NCI-H510A treated with DMSO at 0.1 percent for 48 hours (cell line): ENCODE data around the gene LPIN2.
"Not testable (repeated sequence)": the region's sequence is repeated elsewhere in the genome, so short reads cannot be mapped to it uniquely, and the experiment has no call there.

Experiments
- DNase-seq: peaks from one replicate; lab custom pipeline; 2025; lab: John Stamatoyannopoulos, UW

LPIN2 gene

GRCh38 chr18:3013024-3013804 lies at the start of gene LPIN2:
Gene LPIN2, minus strand, starts transcription at chr18:3013144. Its CDS starts 52,304 bp downstream, at chr18:2960840.
- DNase-seq, result peak; percentile 89

- no peak for DNase-seq
Measured at GRCh38 chr18:3061581-3062312, 48.8 kb upstream of the LPIN2 start.

GRCh38 chr18:3060667-3061580 lies 48.0 kb upstream of the LPIN2 start:
- no peak for DNase-seq

GRCh38 chr18:3059272-3059671 lies 46.3 kb upstream of the LPIN2 start:
- no peak for DNase-seq

GRCh38 chr18:3058328-3059191 lies 45.6 kb upstream of the LPIN2 start:
- DNase-seq, result no peak

- DNase-seq, result no peak
Measured at GRCh38 chr18:3057526-3057925, 44.6 kb upstream of the LPIN2 start.

- no peak for DNase-seq
Measured at GRCh38 chr18:3056311-3056710, 43.4 kb upstream of the LPIN2 start.

GRCh38 chr18:3055816-3056215 lies 42.9 kb upstream of the LPIN2 start:
- no peak for DNase-seq

GRCh38 chr18:3055186-3055728 lies 42.3 kb upstream of the LPIN2 start:
- DNase-seq, result no peak

- no peak for DNase-seq
Measured at GRCh38 chr18:3054780-3055179, 41.8 kb upstream of the LPIN2 start.

- DNase-seq, result no peak
Measured at GRCh38 chr18:3054214-3054613, 41.3 kb upstream of the LPIN2 start.

- DNase-seq, result no peak
Measured at GRCh38 chr18:3053081-3053480, 40.1 kb upstream of the LPIN2 start.

- no peak for DNase-seq
Measured at GRCh38 chr18:3052411-3052758, 39.4 kb upstream of the LPIN2 start.

- peak; percentile 30 for DNase-seq
Measured at GRCh38 chr18:3051718-3052410, 38.9 kb upstream of the LPIN2 start.

GRCh38 chr18:3049897-3050454 lies 37.0 kb upstream of the LPIN2 start:
- not testable (repeated sequence) for DNase-seq

- DNase-seq, result no peak
Measured at GRCh38 chr18:3048820-3049349, 35.9 kb upstream of the LPIN2 start.

GRCh38 chr18:3048121-3048520 lies 35.2 kb upstream of the LPIN2 start:
- no peak for DNase-seq

- DNase-seq, result no peak
Measured at GRCh38 chr18:3046216-3046808, 33.4 kb upstream of the LPIN2 start.

- DNase-seq, result peak; percentile 59
Measured at GRCh38 chr18:3044931-3045698, 32.2 kb upstream of the LPIN2 start.
